Gastrocnemius medialis (tissue), 4 donors: ENCODE results near the gene ZNF217.
"Not testable (repeated sequence)": the region's sequence is repeated elsewhere in the genome, so short reads cannot be mapped to it uniquely, and the experiment has no call there.

Experiments
- POLR2A ChIP-seq, 2 donors: fragments of 450-650 bp; IDR thresholded peaks; one replicate each; pipeline ENCODE4 v1.6.1; 2017; ENCODE audit warnings: antibody characterized with exemption in 2 of 2, mild to moderate bottlenecking in 2 of 2, moderate library complexity in 2 of 2
- TF ChIP-seq, protein P1 (sequence below), 5 experiments: fragments of 450-650 bp in 3 of 5; fragments of 200-600 bp in 2 of 5; sonication (generic) in 2 of 5; IDR thresholded peaks in 4 of 5; conservative IDR thresholded peaks in 1 of 5; 1 replicate in 4 of 5; 2 replicates in 1 of 5; pipeline ENCODE4 v1.5.1; 2016 to 2019; ENCODE audit warnings: antibody characterized with exemption in 5 of 5, mild to moderate bottlenecking in 3 of 5, moderate library complexity in 3 of 5

GRCh38 chr20:53590122-53590521 is 3.5 kb downstream of the ZNF217 start:
- TF ChIP-seq, protein P1, sequence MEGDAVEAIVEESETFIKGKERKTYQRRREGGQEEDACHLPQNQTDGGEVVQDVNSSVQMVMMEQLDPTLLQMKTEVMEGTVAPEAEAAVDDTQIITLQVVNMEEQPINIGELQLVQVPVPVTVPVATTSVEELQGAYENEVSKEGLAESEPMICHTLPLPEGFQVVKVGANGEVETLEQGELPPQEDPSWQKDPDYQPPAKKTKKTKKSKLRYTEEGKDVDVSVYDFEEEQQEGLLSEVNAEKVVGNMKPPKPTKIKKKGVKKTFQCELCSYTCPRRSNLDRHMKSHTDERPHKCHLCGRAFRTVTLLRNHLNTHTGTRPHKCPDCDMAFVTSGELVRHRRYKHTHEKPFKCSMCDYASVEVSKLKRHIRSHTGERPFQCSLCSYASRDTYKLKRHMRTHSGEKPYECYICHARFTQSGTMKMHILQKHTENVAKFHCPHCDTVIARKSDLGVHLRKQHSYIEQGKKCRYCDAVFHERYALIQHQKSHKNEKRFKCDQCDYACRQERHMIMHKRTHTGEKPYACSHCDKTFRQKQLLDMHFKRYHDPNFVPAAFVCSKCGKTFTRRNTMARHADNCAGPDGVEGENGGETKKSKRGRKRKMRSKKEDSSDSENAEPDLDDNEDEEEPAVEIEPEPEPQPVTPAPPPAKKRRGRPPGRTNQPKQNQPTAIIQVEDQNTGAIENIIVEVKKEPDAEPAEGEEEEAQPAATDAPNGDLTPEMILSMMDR (IDR thresholded peaks at IDR 0.05 in 4 of 5, conservative IDR thresholded peaks at IDR 0.05 in 1 of 5) = not testable (repeated sequence)
- not testable (repeated sequence) for TF ChIP-seq POLR2A (IDR thresholded peaks at IDR 0.05)
